HG02981 (cell line): ENCODE data around the gene ESR1.
"Not testable (repeated sequence)": the region's sequence is repeated elsewhere in the genome, so short reads cannot be mapped to it uniquely, and the experiment has no call there.

Experiments used
- ATAC-seq: cut with Tn5 transposase; IDR thresholded peaks from one replicate; pipeline ENCODE4 v1.9.1; 2021; ENCODE audit warnings: mild to moderate bottlenecking, moderate library complexity; ENCODE audit not compliant: unreplicated experiment

The ESR1 gene

DNA sequence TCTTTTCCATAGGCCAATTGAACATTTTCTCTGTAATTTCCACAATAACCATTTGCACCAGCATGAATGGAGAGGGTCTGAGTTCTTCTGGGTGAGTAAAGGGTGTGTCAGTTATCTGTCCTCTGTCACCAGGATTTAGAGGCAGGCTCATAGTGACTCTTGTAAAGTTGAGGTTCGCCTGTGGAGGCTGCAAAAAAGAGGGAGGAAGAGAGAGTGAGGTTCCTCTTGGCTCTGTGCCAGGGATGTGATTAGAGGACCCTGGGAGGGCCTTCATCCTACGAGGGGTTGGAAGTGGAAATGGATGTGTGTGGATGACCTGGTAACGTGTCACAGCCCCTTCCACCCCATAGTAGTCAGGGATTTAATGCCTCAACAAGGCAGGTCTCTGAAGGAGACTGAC lies 242.0 kb downstream of the ESR1 start:
- ATAC-seq: no peak

DNA sequence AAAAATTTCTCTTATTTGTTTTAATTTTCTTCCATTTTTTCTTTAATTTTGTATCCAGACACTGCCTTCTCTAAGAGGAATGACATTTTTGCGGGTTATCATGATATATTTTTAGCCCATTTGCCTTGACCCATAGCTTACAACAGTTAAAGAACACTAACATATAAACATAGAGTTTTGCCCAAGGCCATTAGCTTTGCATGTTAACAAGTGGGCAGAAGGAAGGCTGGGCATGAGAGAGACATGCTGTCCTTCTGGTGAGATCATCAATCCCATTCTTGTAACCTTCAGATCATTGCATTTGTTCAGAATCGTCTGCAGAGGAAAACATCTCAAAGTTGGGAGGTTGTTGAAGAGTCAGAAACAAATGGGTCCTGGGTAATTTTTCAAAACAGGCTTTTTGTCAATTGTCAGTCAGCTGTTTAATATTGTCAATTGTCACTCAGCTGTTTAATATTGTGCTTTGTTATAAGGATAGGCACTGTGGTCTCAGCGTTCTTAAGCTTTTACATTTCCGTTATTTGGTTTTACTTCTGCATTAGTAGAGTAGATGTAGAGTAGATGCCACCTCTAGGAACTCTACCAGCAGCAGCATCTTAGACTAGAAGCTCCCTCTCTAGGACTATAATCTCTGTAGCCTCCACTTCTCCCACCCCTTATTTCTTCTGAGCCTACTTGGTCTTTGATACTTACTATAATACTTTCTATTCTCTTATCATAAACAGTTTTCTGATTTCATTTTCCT lies 243.1 kb downstream of the ESR1 start:
- ATAC-seq: no peak

DNA sequence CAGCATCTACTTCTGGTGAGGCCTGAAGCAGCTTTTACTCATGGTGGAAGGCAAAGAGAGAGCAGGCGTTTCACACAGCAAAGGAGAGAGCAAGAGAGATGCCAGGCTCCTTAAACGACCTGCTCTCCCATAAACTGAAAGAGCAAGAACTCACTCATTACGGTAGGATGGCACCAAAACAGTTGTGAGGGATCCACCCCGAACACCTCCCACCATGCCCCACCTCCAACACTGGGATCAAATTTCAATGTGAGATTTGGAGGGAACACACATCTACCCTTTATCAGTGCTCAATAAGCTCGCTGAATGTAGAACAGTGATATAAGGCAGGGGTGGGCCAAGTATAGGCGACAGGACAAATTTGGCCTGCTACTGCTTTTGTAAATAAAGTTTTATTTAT lies 244.6 kb downstream of the ESR1 start:
- ATAC-seq: no peak

DNA sequence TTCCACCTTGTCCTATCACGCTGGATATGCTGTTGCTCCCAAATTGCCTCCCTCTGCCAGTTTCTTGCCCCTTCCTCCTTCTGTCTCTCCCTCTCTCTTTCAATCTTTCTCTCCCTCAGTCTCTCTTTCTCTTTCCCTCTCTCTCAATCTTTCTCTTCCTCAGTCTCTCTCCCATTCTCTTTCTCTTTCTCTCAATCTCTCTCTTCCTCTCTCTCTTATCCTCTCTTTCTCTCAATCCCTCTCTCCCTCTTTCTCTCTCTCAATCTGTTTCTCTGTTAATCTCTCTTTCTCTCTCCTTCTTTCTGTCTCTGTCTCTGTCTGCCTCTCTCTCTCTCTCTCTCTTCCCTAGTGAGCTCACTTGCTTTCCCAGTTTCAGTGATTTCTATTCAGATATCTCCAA lies 245.8 kb downstream of the ESR1 start:
- ATAC-seq: no peak

DNA sequence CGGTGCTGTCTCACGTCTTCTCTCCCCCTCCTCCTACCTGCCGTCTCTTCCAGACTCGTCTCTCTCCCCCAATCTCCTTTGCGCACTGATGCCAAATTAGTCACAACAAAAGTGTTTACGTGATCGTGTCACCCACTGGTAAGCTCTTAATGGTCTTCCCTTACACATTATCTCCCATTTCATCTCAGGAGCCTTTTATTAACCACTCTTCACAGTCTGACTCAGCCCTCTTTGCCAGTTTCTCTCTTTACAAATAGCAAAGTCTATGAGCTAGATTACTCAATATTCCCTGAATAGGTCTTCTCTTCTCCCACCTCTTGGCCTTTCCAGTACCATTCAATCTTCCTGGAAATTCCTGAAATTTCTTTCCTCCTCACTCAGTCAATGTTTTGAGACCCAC lies 247.0 kb downstream of the ESR1 start:
- ATAC-seq: no peak

DNA sequence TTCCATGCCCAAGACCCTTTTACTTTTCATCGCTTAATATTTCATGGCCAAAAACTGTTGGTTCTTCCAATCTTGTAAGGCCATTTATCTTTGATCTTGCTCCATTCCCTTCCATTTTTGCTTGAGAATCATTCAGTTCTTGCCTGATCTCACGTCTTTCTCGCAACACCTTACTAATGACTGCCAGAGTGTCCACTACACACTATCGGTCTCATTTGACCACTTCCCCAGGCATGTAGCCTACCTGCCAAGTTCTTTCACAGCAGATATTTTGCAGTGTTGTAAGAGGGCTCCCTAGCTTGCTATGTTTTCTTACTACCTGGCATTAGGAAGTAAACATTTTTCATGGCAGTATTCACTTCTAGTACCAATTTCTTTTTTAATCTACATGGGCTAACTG lies 248.0 kb downstream of the ESR1 start:
- no peak for ATAC-seq

DNA sequence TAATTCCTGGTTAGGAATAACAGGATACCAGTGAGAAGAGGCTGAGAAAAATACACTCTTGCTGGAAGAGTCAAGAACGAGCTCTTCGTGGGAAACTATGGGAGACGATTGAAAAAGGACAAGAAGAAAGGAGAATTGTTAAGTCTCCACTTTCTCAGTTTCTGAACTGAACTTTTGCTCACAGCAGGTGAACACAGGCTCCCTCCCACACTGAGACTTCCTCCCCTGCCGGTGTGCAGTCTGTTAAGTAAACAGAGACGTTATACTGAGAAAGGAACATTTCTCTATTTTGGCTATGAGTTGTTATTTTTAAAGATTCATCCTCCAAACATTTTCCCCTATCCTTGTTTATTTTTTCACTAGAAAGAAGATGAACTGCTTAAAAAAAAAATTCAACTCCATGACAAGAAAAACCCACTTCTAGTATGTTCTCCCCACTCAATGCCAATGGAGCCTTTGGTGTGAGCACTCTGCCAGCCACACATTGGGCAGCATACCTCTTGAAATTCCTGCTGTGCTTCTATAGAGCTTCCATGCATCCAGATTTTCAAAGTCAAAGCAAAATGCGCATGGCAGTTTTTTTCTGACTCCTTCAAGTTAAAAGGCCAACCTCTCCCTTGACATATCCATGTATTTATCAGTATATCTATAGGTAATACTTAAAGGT lies 250.5 kb downstream of the ESR1 start:
- no peak for ATAC-seq

DNA sequence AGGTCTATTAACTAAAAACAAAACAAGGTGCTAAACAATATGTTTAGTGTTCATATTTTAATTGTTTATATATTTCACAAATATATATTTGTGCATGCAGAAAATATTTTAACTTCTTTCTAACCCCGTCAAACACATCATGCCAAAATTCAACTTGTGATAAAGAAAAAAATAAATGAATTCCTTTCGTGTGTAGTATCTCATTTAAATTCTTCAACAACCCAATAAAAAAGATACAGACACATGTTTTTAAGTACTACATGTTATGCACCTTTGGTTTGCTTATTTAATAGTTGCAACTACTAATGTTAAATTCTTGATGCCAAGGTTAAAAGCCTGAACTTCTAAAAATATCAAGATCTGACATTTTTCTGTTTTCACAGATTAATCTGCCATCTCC lies 252.4 kb downstream of the ESR1 start:
- no peak for ATAC-seq

DNA sequence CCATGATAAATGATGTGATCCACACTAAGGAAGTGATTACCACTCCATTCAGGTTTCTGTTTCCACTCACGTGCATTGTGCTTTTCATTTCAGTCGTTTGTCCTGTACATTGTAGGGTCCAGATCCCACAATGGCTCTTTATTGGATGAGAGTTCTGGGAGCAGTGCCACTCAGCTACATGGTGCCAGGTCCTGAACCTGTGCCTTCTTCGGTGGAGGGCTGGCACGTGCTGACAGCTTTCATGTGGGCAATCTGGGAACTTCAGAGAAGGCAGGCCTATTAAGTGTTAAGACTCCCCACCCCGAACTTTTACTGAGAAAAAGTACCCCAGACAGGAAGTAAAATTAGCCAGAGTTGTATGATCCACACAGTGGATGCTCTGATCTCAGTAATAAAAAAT lies 255.0 kb downstream of the ESR1 start:
- no peak for ATAC-seq

DNA sequence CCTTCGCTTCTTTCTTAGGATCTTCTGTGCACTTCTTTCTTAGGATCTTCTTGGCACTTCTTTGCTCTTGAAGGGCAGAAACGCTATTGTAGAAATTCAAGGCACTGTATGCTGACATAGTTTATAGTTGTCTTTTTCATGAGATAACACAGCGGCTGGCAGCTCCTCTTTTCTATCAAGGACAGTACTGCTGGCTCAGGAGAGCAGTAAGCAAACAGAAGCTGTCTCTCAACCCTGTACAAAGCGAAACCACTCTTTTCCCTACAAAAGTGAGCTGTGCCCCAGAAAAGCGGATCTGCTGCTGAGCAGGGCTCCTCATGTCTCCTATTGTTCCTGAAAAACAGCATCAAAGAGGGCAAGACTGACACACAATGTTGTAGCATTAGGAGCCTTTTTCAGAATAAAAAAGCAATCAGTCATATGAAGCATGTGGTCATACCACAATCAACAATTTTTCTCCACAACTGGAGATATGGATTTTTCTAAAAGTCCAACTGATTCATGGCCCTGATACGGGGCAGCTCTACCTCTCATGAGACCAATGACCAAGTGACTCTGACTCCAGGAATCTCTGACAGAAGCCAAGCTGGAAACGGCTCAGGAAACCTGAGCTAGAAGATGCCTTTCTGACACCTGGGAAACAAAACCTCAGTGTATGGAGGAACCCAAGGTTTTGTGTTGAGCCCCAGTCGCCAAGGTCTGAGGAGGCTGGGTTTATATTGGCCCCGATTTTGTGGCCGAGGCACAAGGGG lies 255.9 kb downstream of the ESR1 start:
- no peak for ATAC-seq

DNA sequence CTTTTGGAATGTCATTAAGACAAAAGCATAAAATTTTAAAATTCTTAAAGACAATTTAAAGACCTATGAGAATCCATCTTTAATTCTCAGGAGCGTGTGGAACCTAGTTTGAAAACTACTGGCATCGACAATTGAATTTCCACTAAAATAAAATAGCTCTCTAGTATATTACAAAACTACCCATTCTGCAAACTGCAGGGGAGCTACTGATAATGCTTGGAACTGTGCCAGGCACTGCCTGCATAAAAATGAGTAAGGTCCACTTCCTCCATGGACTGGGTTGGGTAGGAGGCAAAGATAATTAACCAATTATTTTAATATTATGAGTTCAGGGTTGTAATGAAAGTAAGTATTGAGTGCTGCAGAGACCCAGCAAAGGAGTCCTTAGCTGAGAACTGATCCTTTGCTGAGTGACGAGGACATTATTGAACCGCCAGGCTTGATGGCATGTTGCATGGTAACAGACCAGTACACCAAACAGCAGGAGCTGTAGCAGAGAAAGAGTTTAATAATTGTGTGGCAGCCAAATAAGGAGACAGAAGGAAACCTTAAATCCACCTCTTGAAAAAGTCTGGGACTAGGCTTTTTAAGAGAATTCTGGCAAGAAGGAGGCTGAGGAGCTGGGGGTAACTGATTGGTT lies 261.3 kb downstream of the ESR1 start:
- ATAC-seq: no peak

DNA sequence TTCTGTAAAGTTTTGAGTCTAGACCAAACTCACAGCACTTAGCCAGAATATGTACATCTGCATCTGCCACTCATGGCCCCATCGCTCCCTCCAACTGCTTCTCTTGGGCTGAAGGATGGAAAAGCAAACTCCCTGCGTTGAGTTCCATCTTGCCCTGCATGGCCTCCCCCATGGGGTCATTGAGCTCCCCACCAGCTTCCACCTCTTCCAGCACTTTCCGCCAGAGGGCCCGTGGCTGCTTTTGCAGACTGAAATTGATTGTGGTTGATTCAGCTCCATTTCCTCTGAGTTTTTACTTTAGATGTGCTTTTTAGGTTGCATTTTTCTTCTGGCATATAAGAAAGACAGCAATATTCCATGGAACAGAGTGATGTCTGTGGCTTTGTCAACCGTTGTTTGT lies 263.1 kb downstream of the ESR1 start:
- ATAC-seq: no peak

DNA sequence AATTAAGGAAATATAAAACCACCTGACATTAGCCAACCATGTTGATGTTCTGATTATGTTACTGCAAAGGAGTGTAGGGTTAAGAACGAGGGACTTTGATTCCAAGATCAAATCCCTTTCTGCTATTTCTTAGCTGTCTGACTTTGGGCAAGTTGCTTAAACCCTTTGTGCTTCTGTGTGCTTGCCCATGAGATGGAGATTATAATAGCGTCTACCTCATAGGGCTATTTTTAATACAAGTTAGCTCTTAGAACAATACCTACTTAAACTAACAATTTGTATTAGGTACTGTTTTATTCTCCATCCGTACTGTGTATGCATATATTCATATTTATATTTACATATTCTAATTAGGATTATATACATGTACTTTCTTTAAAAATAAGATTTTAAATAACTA lies 263.8 kb downstream of the ESR1 start:
- no peak for ATAC-seq

DNA sequence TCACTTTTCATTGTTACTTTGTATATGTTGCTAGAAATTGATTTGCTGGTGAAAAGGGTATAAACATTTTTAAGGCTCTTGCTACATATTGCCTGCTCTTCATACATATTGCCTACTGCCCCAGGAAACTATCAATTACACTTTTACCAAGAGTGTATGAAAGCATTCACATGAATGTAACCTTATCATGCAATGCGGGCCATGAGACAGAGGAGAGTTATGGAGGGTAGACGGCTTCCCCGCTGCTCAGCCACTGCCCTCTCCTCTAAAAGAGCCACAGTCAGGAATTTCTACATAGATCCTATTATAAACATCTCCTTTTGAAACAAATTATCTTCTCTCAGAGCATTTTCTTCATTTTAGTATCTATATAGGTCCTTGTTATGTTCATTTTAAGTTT lies 264.4 kb downstream of the ESR1 start:
- ATAC-seq: no peak

DNA sequence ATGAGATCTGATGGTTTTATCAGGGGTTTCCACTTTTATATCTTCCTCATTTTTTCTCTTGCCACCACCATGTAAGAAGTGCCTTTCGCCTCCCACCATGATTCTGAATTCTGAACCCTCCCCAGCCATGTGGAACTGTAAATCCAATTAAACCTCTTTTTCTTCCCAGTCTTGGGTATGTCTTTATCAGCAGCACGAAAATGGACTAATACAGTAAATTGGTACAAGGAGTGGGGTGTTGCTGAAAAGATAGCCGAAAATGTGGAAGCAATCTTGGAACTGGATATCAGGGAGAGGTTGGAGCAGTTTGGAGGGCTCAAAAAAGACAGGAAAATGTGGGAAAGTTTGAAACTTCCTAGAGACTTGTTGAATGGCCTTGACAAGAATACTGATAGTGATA lies 268.8 kb downstream of the ESR1 start:
- not testable (repeated sequence) for ATAC-seq

DNA sequence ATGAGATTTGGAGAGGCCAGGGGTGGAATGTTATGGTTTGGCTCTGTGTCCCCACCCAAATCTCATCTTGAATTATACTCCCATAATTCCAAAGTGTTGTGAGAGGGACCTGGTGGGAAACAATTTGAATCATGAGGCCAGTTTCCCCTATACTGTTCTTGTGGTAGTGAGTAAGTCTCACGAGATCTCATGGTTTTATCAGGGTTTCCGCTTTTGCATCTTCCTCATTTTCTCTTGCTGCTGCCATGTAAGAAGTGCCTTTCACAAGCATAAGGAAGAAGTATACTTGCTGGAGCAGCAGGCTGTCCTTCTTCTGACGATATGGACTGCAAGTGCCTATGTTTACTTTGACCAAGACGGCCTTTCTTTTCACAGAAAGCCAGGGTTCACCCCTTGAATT lies 270.5 kb downstream of the ESR1 start:
- no peak for ATAC-seq

DNA sequence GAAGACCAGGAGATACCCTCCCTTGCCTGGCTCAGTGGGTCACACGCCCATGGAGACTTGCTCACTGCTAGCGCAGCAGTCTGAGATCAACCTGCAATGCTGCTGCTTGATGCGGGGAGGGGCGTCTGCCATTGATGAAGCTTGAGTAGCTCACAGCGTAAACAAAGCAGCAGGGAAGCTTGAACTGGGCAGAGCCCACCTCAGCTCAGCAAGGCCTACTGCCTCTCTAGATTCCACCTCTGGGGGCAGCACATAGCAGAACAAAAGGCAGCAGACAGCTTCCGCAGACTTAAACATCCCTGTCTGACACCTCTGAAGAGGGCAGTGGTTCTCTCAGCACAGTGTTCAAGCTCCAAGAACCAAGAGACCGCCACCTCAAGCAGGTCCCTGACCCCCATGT lies 271.3 kb downstream of the ESR1 start:
- no peak for ATAC-seq

DNA sequence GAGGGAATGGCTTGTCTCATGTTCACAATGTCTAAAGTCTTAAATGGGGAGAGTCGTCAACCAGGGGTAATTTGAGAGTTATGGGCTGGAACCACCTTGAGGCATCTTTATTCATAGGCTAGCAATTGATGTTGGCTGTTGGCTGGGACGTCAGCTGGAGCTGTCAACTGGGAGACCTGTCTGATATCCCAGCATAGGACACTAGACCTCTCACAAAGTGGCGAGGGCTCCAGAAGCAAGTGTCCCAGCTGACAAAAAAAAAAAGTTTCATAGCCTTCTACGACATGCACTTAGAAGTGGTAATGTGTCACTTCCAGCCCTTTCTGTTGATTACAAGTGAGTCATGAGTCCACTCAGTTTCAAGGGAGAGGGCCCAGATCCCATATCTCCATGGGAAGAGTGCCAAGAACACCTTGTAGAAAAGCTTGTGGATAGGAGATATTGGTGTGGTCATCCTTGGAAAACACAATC lies 278.0 kb downstream of the ESR1 start:
- ATAC-seq: no peak

DNA sequence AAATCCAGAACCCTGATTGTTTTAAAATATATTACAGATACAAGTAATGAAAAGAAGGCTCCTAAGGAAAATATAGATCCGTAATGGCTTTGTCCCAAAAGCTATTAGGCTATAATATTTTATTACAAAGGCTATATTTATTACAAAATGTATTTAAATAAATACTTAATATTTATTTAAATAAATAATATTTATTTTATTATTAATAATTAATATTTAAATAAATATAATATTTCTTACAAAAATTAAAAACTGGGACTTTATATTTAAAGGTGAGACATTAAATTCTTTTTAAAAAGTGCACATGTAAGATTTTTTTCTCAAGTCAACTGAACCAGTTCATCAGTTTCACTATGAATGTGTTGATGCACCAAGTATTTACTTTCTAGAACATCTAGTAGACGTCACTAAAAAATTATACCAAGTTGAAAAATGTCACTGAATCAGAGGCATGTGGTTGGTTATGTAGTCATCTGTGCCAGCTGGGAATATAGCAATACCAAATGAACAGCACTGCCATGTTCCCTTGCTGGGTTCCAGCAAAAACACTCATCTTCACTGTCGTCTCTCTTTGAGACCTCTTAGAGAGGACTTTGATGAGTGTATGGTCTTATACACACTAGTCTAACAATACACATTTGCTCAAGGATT lies 278.9 kb downstream of the ESR1 start:
- ATAC-seq: no peak

DNA sequence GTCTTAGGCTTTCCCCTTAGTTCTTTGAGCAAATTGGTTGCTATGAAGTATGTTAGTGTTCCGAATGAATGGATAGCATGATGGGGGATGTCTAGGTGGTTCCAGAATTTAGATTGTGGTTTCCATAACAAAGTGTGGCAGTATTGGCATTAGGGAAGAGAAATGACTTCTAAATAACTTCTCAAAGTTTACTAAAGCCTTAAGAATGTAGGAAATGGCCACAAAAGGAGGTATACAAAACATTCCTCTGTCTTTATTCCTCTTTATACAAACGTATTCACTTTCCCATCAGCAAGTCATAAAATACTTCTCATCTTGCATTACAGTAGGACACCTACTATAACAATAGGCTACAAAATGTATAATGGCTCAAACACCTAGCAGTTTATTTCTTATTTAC lies 279.6 kb downstream of the ESR1 start:
- ATAC-seq: no peak

DNA sequence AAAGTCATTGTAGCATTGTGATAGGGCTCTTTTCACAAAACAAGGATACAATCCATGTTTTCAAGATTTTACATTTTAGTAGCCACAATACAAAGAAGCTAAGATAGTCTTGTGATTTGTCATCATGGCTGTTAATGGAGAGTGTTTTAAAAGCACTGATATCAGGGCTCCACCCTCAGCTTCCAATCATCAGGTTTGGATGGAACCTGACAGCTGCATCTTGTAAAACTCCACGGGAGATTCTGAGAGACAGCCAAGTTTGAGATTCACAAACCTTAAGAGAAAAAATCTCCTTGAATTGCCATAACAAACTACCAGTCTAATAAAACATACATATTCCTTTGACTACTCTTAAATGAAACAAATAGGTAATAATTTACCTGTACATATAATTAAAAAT lies 280.2 kb downstream of the ESR1 start:
- no peak for ATAC-seq
